Measurements from ENCODE around the gene C11orf97.
"Not testable (repeated sequence)": the region's sequence is repeated elsewhere in the genome, so short reads cannot be mapped to it uniquely, and the experiment has no call there.

The C11orf97 gene

DNA sequence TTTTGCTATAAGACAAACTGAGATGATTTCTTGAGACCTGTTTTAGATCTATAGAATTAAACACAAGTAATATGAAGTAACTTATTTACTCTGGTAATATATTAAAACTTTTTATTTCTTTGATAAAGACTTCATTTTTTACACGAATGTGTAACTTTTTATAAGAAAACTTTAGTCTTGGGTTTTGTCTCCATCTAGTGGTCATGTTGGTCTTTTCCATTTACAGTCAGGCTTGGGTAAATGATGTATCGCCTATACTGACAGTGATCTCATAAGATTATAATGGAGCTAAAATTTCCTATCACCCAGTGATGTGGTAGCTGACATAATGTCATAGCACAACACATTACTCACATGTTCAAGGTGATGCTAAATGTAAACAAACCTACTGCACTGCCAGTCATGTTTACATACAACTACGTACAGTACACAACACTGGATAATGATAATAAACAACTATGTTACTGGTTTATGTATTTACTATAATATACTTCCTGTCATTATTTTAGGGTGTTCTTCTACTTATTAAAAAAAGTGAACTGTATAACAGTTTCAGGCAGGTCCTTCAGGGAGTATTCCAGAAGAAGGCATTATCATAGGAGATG is 7.5 kb upstream of the C11orf97 start:
- Histone ChIP-seq H3K4me1 (ENCODE audit: control insufficient read depth in 1 of 2, insufficient read depth in 2 of 2, low read length in 2 of 2) (no peaks in the 10 kb centered on the region), H3K4me3 (ENCODE audit: low read depth in 1 of 2, low read length in 2 of 2) (no peak overlapping the region), H3K27ac (ENCODE audit: low read length) (no peak overlapping the region), H3K27me3 (ENCODE audit: low read depth, low read length) (no peaks in the 10 kb centered on the region), H3K9me3 (ENCODE audit: control insufficient read depth in 1 of 2, low read length in 2 of 2) (no peaks in the 10 kb centered on the region), H3K36me3 (ENCODE audit: control insufficient read depth in 1 of 2, insufficient read depth in 2 of 2, low read length in 2 of 2) (no peaks in the 10 kb centered on the region)

GRCh38 chr11:94506513-94506912 is 5.7 kb upstream of the C11orf97 start:
- H3K4me1 ChIP-seq (ENCODE audit: control insufficient read depth in 1 of 2, insufficient read depth in 2 of 2, low read length in 2 of 2); H3K9me3 ChIP-seq (ENCODE audit: control insufficient read depth in 1 of 2, low read length in 2 of 2); H3K27me3 ChIP-seq (ENCODE audit: low read depth, low read length); H3K36me3 ChIP-seq (ENCODE audit: control insufficient read depth in 1 of 2, insufficient read depth in 2 of 2, low read length in 2 of 2); H3K4me3 ChIP-seq (ENCODE audit: low read depth in 1 of 2, low read length in 2 of 2); H3K27ac ChIP-seq (ENCODE audit: low read length): not testable (repeated sequence)

DNA sequence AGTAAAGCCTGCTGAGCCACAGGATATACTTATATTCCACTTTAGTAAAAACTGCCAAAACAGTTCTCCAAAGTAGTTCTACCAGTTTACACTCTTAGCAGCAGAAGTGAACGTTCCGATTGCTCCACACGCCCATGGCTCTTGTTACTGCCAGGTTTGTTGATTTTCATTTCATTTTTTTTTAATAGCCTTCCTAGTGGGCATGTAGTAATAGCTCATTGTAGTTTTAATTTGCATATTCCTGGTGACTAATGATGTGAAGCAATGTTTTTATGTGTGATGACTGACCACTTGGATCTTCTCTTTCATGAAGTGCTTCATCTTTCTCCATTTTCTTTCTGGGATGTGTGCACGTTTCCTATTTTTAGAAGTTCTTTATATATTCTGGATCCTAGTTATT is 4.8 kb upstream of the C11orf97 start:
- Histone ChIP-seq H3K4me1 (ENCODE audit: control insufficient read depth in 1 of 2, insufficient read depth in 2 of 2, low read length in 2 of 2) (no peaks in the 10 kb centered on the region), H3K27ac (ENCODE audit: low read length) (no peak overlapping the region), H3K27me3 (ENCODE audit: low read depth, low read length) (no peaks in the 10 kb centered on the region), H3K9me3 (ENCODE audit: control insufficient read depth in 1 of 2, low read length in 2 of 2) (no peaks in the 10 kb centered on the region), H3K4me3 (ENCODE audit: low read depth in 1 of 2, low read length in 2 of 2) (no peak overlapping the region), H3K36me3 (ENCODE audit: control insufficient read depth in 1 of 2, insufficient read depth in 2 of 2, low read length in 2 of 2) (no peaks in the 10 kb centered on the region)

GRCh38 chr11:94513091-94513490 is 830 bp downstream of the C11orf97 start:
- no peaks in the 10 kb centered on the region for H3K9me3 ChIP-seq (ENCODE audit: control insufficient read depth in 1 of 2, low read length in 2 of 2)
- H3K27ac ChIP-seq (ENCODE audit: low read length): no peak overlapping the region
- no peaks in the 10 kb centered on the region for H3K36me3 ChIP-seq (ENCODE audit: control insufficient read depth in 1 of 2, insufficient read depth in 2 of 2, low read length in 2 of 2)
- H3K4me3 ChIP-seq (ENCODE audit: low read depth in 1 of 2, low read length in 2 of 2): peak overlapping the region in 1 of 2 donors; percentile 63
- no peaks in the 10 kb centered on the region for H3K27me3 ChIP-seq (ENCODE audit: low read depth, low read length)
- no peaks in the 10 kb centered on the region for H3K4me1 ChIP-seq (ENCODE audit: control insufficient read depth in 1 of 2, insufficient read depth in 2 of 2, low read length in 2 of 2)

- no peaks in the 10 kb centered on the region for H3K36me3 ChIP-seq (ENCODE audit: control insufficient read depth in 1 of 2, insufficient read depth in 2 of 2, low read length in 2 of 2)
- H3K9me3 ChIP-seq (ENCODE audit: control insufficient read depth in 1 of 2, low read length in 2 of 2): no peaks in the 10 kb centered on the region
- no peak overlapping the region for H3K4me3 ChIP-seq (ENCODE audit: low read depth in 1 of 2, low read length in 2 of 2)
- H3K4me1 ChIP-seq (ENCODE audit: control insufficient read depth in 1 of 2, insufficient read depth in 2 of 2, low read length in 2 of 2): peaks cover 0 to 3% of the 10 kb centered on the region in 2 donors
- no peaks in the 10 kb centered on the region for H3K27me3 ChIP-seq (ENCODE audit: low read depth, low read length)
- H3K27ac ChIP-seq (ENCODE audit: low read length): no peak overlapping the region
These were observed 3.1 kb downstream of the C11orf97 start for GRCh38 chr11:94515398-94515797.

DNA sequence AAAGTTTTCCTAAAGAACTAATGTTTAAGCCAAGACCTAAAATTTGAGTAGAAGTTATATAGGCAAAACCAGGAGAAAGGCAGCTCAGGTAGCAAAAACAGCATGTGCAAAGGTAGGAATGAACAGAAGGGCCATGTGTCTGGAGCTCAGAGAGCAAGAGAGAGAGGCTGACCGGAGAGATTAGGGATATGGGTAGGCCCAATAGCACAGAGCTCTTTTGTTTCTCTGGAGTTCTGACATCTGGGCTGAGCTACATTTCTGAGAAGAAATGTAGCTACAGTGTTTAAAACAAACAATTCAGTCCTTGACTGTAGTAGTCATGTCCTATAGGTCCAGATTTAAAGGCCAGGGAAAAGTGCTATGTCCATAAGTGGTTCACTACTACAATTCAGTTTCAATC is 4.5 kb downstream of the C11orf97 start:
- H3K4me3 ChIP-seq (ENCODE audit: low read depth in 1 of 2, low read length in 2 of 2): no peak overlapping the region
- no peaks in the 10 kb centered on the region for H3K27me3 ChIP-seq (ENCODE audit: low read depth, low read length)
- no peaks in the 10 kb centered on the region for H3K36me3 ChIP-seq (ENCODE audit: control insufficient read depth in 1 of 2, insufficient read depth in 2 of 2, low read length in 2 of 2)
- H3K4me1 ChIP-seq (ENCODE audit: control insufficient read depth in 1 of 2, insufficient read depth in 2 of 2, low read length in 2 of 2): peaks cover 0 to 3% of the 10 kb centered on the region in 2 donors
- H3K9me3 ChIP-seq (ENCODE audit: control insufficient read depth in 1 of 2, low read length in 2 of 2): no peaks in the 10 kb centered on the region
- no peak overlapping the region for H3K27ac ChIP-seq (ENCODE audit: low read length)

- Histone ChIP-seq H3K4me3 (ENCODE audit: low read depth in 1 of 2, low read length in 2 of 2) (no peak overlapping the region), H3K36me3 (ENCODE audit: control insufficient read depth in 1 of 2, insufficient read depth in 2 of 2, low read length in 2 of 2) (no peaks in the 10 kb centered on the region), H3K27ac (ENCODE audit: low read length) (no peak overlapping the region), H3K27me3 (ENCODE audit: low read depth, low read length) (no peaks in the 10 kb centered on the region), H3K4me1 (ENCODE audit: control insufficient read depth in 1 of 2, insufficient read depth in 2 of 2, low read length in 2 of 2) (peaks cover 0 to 3% of the 10 kb centered on the region in 2 donors), H3K9me3 (ENCODE audit: control insufficient read depth in 1 of 2, low read length in 2 of 2) (no peaks in the 10 kb centered on the region)
These were observed 6.0 kb downstream of the C11orf97 start for GRCh38 chr11:94518300-94518699.

- Histone ChIP-seq H3K27me3 (ENCODE audit: low read depth, low read length) (no peaks in the 10 kb centered on the region), H3K27ac (ENCODE audit: low read length) (no peak overlapping the region), H3K4me3 (ENCODE audit: low read depth in 1 of 2, low read length in 2 of 2) (no peak overlapping the region), H3K36me3 (ENCODE audit: control insufficient read depth in 1 of 2, insufficient read depth in 2 of 2, low read length in 2 of 2) (no peaks in the 10 kb centered on the region), H3K9me3 (ENCODE audit: control insufficient read depth in 1 of 2, low read length in 2 of 2) (no peaks in the 10 kb centered on the region), H3K4me1 (ENCODE audit: control insufficient read depth in 1 of 2, insufficient read depth in 2 of 2, low read length in 2 of 2) (peaks cover 0 to 3% of the 10 kb centered on the region in 2 donors)
These were observed 7.3 kb downstream of the C11orf97 start for GRCh38 chr11:94519478-94520084.

DNA sequence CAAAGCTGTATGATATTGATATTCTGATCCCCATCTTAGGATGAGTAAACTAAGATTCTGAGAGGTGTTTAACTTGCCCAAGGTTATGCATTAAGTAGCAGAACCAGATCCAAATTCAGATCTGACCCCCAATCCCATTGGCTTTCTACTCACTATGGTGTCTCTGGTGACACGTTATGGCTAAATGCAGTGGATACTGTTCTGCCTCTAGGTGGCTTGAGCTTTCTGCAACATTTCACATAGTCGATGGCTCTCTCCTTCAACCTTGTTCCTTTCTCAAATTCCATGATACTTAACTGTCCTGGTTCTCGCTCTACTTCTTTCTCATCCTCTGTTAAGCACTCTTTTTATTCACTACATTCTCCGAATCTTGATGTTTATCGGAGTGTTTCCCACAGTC is 9.4 kb downstream of the C11orf97 start:
- Histone ChIP-seq H3K27me3 (ENCODE audit: low read depth, low read length) (no peaks in the 10 kb centered on the region), H3K4me3 (ENCODE audit: low read depth in 1 of 2, low read length in 2 of 2) (no peak overlapping the region), H3K36me3 (ENCODE audit: control insufficient read depth in 1 of 2, insufficient read depth in 2 of 2, low read length in 2 of 2) (no peaks in the 10 kb centered on the region), H3K4me1 (ENCODE audit: control insufficient read depth in 1 of 2, insufficient read depth in 2 of 2, low read length in 2 of 2) (peaks cover 0 to 8% of the 10 kb centered on the region in 2 donors), H3K9me3 (ENCODE audit: control insufficient read depth in 1 of 2, low read length in 2 of 2) (no peaks in the 10 kb centered on the region), H3K27ac (ENCODE audit: low read length) (no peak overlapping the region)

GRCh38 chr11:94524341-94524740 is 12.1 kb downstream of the C11orf97 start:
- Histone ChIP-seq H3K27ac (ENCODE audit: low read length) (no peak overlapping the region), H3K36me3 (ENCODE audit: control insufficient read depth in 1 of 2, insufficient read depth in 2 of 2, low read length in 2 of 2) (no peaks in the 10 kb centered on the region), H3K4me3 (ENCODE audit: low read depth in 1 of 2, low read length in 2 of 2) (no peak overlapping the region), H3K9me3 (ENCODE audit: control insufficient read depth in 1 of 2, low read length in 2 of 2) (no peaks in the 10 kb centered on the region), H3K27me3 (ENCODE audit: low read depth, low read length) (no peaks in the 10 kb centered on the region), H3K4me1 (ENCODE audit: control insufficient read depth in 1 of 2, insufficient read depth in 2 of 2, low read length in 2 of 2) (peaks cover 0 to 8% of the 10 kb centered on the region in 2 donors)

- H3K36me3 ChIP-seq (ENCODE audit: control insufficient read depth in 1 of 2, insufficient read depth in 2 of 2, low read length in 2 of 2): no peaks in the 10 kb centered on the region
- H3K4me3 ChIP-seq (ENCODE audit: low read depth in 1 of 2, low read length in 2 of 2): no peak overlapping the region
- H3K4me1 ChIP-seq (ENCODE audit: control insufficient read depth in 1 of 2, insufficient read depth in 2 of 2, low read length in 2 of 2): peaks cover 0 to 5% of the 10 kb centered on the region in 2 donors
- H3K27ac ChIP-seq (ENCODE audit: low read length): no peak overlapping the region
- no peaks in the 10 kb centered on the region for H3K9me3 ChIP-seq (ENCODE audit: control insufficient read depth in 1 of 2, low read length in 2 of 2)
- H3K27me3 ChIP-seq (ENCODE audit: low read depth, low read length): no peaks in the 10 kb centered on the region
These were observed 13.5 kb downstream of the C11orf97 start for GRCh38 chr11:94525546-94526324.
